PC-3 (cell line): ENCODE data around the gene DAAM2. TPM values are rescaled to one million over a fixed set of nuclear protein-coding genes. Genes with fewer than 3 reads are reported as not detected.

Source experiments
- ATAC-seq: fragments of 200-7000 bp; cut with Tn5 transposase; 2 replicates; pipeline ENCODE4 v1.9.1; 2020; ENCODE audit warnings: mild to moderate bottlenecking, moderate library complexity
- BruUV-seq: library from RNA; stranded (reverse); fragments of 400-500 nt; replicated peaks from 2 replicates; lab custom pipeline; 2021; lab: Mats Ljungman, UMichigan
- CTCF ChIA-PET: fragments of 300-600 bp; sonication (Branson Sonifier 250); formaldehyde crosslinking; loops from one replicate; lab custom pipeline; 2022; ENCODE audit warnings: antibody characterized with exemption; lab: Charles Lee
- POLR2A ChIA-PET: fragments of 300-600 bp; sonication (Branson Sonifier 250); formaldehyde crosslinking; loops from one replicate; lab custom pipeline; 2022; ENCODE audit warnings: antibody characterized with exemption; ENCODE audit not compliant: unreplicated experiment; lab: Charles Lee
- DNase-seq: peaks from one replicate; pipeline ENCODE4 v3.0.0-alpha.2; 2015
- H2AFZ ChIP-seq: fragments of 300-600 bp; sonication (generic); 2 replicates; pipeline ENCODE4 v1.6.0; 2016; ENCODE audit warnings: antibody characterized with exemption, low read length
- H3F3A ChIP-seq: fragments of 300-600 bp; sonication (generic); one replicate; pipeline ENCODE4 v1.6.0; 2017; ENCODE audit warnings: antibody characterized with exemption, low read length, control low read depth, mild to moderate bottlenecking; ENCODE audit not compliant: unreplicated experiment
- H3K27ac ChIP-seq: fragments of 300-600 bp; sonication (generic); 2 replicates; pipeline ENCODE4 v1.5.1; 2016; ENCODE audit warnings: mild to moderate bottlenecking, low read length
- H3K27me3 ChIP-seq: fragments of 300-600 bp; sonication (generic); 2 replicates; pipeline ENCODE4 v1.6.1; 2016; ENCODE audit warnings: low read length, mixed read lengths
- H3K36me3 ChIP-seq: fragments of 300-600 bp; sonication (generic); 2 replicates; pipeline ENCODE4 v1.6.1; 2016; ENCODE audit warnings: low read depth, mixed run types, low read length, mixed read lengths
- H3K4me1 ChIP-seq: fragments of 300-600 bp; sonication (generic); 2 replicates; pipeline ENCODE4 v1.5.1; 2016; ENCODE audit warnings: low read length; ENCODE audit not compliant: insufficient read depth
- H3K4me2 ChIP-seq: fragments of 300-600 bp; sonication (generic); 2 replicates; pipeline ENCODE4 v1.6.0; 2016; ENCODE audit warnings: low read length
- H3K4me3 ChIP-seq: fragments of 300-600 bp; sonication (generic); 2 replicates; pipeline ENCODE4 v1.5.1; 2016; ENCODE audit warnings: mild to moderate bottlenecking, low read length, mixed read lengths
- H3K79me2 ChIP-seq: fragments of 300-600 bp; sonication (generic); 2 replicates; pipeline ENCODE4 v1.6.1; 2017; ENCODE audit warnings: low read length, mixed read lengths
- H3K9ac ChIP-seq: fragments of 300-600 bp; sonication (generic); 2 replicates; pipeline ENCODE4 v1.6.0; 2016; ENCODE audit warnings: mild to moderate bottlenecking, low read length
- H3K9me2 ChIP-seq: fragments of 300-600 bp; sonication (generic); replicated peaks from 2 replicates; pipeline ENCODE4 v1.6.1; 2016; ENCODE audit warnings: mixed run types, low read length, mixed read lengths
- H3K9me3 ChIP-seq: fragments of 300-600 bp; sonication (generic); 2 replicates; pipeline ENCODE4 v1.6.1; 2016; ENCODE audit warnings: low read length, mixed read lengths
- H4K20me1 ChIP-seq: fragments of 300-600 bp; sonication (generic); 2 replicates; pipeline ENCODE4 v1.6.1; 2016; ENCODE audit warnings: low read length, mixed read lengths
- EZH2 ChIP-seq: fragments of 300-600 bp; sonication (generic); IDR thresholded peaks from one replicate; pipeline ENCODE4 v1.6.1; 2017; ENCODE audit warnings: antibody characterized with exemption, mild to moderate bottlenecking, low read length; ENCODE audit not compliant: unreplicated experiment
- EZH2phosphoT487 ChIP-seq: fragments of 300-600 bp; sonication (generic); IDR thresholded peaks from 2 replicates; pipeline ENCODE4 v1.6.1; 2018; ENCODE audit warnings: mild to moderate bottlenecking, antibody characterized with exemption, low read length, borderline replicate concordance
- intact Hi-C: fragments of 100-400 bp; cut with micrococcal nuclease; formaldehyde crosslinking; loops from 2 replicates; pipeline ENCODE4 v1.9.0; 2023
- total RNA-seq: library from RNA; depleted of rRNA; stranded (reverse); fragments of >200 nt; gene quantifications from 2 replicates; pipeline ENCODE4 v1.2.3, GENCODE V29; 2014
- TF ChIP-seq, protein P1 (sequence below): fragments of 300-600 bp; sonication (generic); conservative IDR thresholded peaks from 2 replicates; pipeline ENCODE4 v1.5.1; 2017; ENCODE audit warnings: antibody characterized with exemption, low read depth, mild to moderate bottlenecking, low read length

The DAAM2 gene
- total RNA-seq, 1 experiment from 2014 or later, result not detected

DNA sequence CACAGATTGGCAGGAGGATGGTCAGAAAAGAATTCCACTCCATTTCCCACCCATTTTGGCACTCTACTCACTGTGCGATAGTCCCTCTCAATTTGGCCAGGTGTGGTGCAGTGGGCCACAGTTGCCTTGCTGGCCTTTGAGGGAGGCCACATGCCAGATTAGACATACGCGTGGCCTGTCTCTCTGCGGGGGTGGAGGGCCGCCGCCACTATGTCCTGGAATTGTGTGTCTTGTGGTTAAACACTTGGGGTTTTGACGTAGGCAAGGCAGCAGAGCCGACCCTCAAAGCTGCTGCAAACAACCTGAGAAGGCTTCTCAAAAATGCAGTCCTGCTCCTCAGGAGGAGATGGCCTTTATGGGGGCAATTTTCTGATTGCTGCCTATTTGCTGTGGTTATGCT lies 4.9 kb upstream of the DAAM2 start:
- no peaks in the 10 kb centered on the region for H3K36me3 ChIP-seq
- no peaks in the 10 kb centered on the region for H3F3A ChIP-seq
- H3K4me1 ChIP-seq, result no peaks in the 10 kb centered on the region
- ChIA-PET POLR2A (no interaction called here), CTCF (no interaction called here)
- H3K9ac ChIP-seq, result no peak overlapping the region
- DNase-seq (no peak), ATAC-seq (no peak)
- intact Hi-C loops, result no loop called here
- H3K27me3 ChIP-seq, result peaks cover 14% of the 10 kb centered on the region
- TF ChIP-seq, protein P1, sequence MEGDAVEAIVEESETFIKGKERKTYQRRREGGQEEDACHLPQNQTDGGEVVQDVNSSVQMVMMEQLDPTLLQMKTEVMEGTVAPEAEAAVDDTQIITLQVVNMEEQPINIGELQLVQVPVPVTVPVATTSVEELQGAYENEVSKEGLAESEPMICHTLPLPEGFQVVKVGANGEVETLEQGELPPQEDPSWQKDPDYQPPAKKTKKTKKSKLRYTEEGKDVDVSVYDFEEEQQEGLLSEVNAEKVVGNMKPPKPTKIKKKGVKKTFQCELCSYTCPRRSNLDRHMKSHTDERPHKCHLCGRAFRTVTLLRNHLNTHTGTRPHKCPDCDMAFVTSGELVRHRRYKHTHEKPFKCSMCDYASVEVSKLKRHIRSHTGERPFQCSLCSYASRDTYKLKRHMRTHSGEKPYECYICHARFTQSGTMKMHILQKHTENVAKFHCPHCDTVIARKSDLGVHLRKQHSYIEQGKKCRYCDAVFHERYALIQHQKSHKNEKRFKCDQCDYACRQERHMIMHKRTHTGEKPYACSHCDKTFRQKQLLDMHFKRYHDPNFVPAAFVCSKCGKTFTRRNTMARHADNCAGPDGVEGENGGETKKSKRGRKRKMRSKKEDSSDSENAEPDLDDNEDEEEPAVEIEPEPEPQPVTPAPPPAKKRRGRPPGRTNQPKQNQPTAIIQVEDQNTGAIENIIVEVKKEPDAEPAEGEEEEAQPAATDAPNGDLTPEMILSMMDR, result no peak
- TF ChIP-seq EZH2 (no peak), EZH2phosphoT487 (no peak)
- no peaks in the 10 kb centered on the region for H4K20me1 ChIP-seq
- no peak overlapping the region for H3K4me2 ChIP-seq
- no peak overlapping the region for H2AFZ ChIP-seq
- H3K9me2 ChIP-seq, result no peaks in the 10 kb centered on the region
- H3K27ac ChIP-seq, result no peak overlapping the region
- no peaks in the 10 kb centered on the region for H3K79me2 ChIP-seq
- no peak overlapping the region for H3K4me3 ChIP-seq
- BruUV-seq, result no TSS peak
- H3K9me3 ChIP-seq, result no peaks in the 10 kb centered on the region

DNA sequence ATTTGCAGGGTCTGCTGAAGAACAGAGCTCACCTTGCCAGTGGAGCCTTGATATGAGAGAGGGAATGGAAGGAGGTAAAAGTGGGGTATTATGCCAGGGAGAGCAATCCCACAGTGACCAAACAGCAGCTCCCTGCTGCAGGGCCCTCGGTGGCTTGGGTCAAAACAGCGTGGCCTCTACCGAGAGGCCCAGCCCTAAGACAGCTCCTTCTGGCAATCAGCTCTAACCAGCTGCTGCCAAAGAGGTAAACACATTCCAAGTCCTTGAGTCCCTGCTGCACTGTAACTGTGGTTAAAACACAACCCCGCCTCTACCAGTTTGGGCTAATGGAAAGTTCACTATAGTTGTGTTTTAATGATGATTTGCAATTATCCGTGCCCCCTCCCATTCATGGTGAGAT lies 1.4 kb upstream of the DAAM2 start:
- no TSS peak for BruUV-seq
- H4K20me1 ChIP-seq, result no peaks in the 10 kb centered on the region
- H3F3A ChIP-seq, result no peaks in the 10 kb centered on the region
- no peak overlapping the region for H3K4me2 ChIP-seq
- intact Hi-C loops, result no loop called here
- TF ChIP-seq, protein P1, result no peak
- TF ChIP-seq EZH2 (no peak), EZH2phosphoT487 (no peak)
- H3K36me3 ChIP-seq, result no peaks in the 10 kb centered on the region
- peaks cover 46% of the 10 kb centered on the region for H3K27me3 ChIP-seq
- DNase-seq (no peak), ATAC-seq (no peak)
- H2AFZ ChIP-seq, result no peak overlapping the region
- ChIA-PET CTCF (no interaction called here), POLR2A (no interaction called here)
- H3K9ac ChIP-seq, result no peak overlapping the region
- H3K9me3 ChIP-seq, result no peaks in the 10 kb centered on the region
- H3K4me3 ChIP-seq, result no peak overlapping the region
- H3K27ac ChIP-seq, result no peak overlapping the region
- H3K9me2 ChIP-seq, result no peaks in the 10 kb centered on the region
- H3K79me2 ChIP-seq, result no peaks in the 10 kb centered on the region
- H3K4me1 ChIP-seq, result no peaks in the 10 kb centered on the region

DNA sequence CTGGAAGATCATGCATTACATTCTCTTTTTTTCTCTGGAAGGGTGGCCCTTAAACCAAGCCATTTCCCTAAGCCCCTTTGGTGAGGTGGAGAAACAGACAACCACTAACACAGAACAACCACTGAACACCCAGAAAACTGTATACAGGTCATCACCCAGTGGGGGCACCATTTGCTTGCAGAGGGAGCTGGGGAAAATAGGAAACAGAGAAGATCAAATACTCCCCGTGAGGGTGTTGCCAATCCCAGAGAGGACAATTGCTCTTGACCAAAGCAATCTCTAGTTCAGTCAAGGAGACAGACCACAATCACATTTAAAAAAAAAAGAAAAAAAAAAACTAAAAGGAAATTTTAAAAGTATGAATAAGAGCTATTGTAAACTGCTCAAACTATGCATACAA lies 865 bp upstream of the DAAM2 start:
- no peak overlapping the region for H3K9ac ChIP-seq
- no peaks in the 10 kb centered on the region for H3F3A ChIP-seq
- no peak overlapping the region for H3K4me3 ChIP-seq
- H3K27me3 ChIP-seq, result peaks cover 46% of the 10 kb centered on the region
- H3K9me3 ChIP-seq, result no peaks in the 10 kb centered on the region
- no TSS peak for BruUV-seq
- no peaks in the 10 kb centered on the region for H3K79me2 ChIP-seq
- H3K36me3 ChIP-seq, result no peaks in the 10 kb centered on the region
- H3K9me2 ChIP-seq, result no peaks in the 10 kb centered on the region
- no peaks in the 10 kb centered on the region for H3K4me1 ChIP-seq
- DNase-seq (no peak), ATAC-seq (no peak)
- H4K20me1 ChIP-seq, result no peaks in the 10 kb centered on the region
- intact Hi-C loops, result no loop called here
- CTCF ChIA-PET, result no interaction called here
- TF ChIP-seq, protein P1, result 0 out of 2 replicates have a peak, but pooled peaks have one; percentile 11
- TF ChIP-seq EZH2, result no peak
- H2AFZ ChIP-seq, result no peak overlapping the region
- no peak overlapping the region for H3K27ac ChIP-seq
- no peak overlapping the region for H3K4me2 ChIP-seq
- POLR2A ChIA-PET, result no interaction called here
